ENCODE measurements around the gene DNAJC13. TPM values are rescaled to one million over a fixed set of nuclear protein-coding genes. Genes with fewer than 3 reads are reported as not detected.

DNAJC13 gene
- total RNA-seq, 2 donors from 2014 or later = 39.4 to 40.5 TPM

GRCh38 chr3:132499071-132499470, 81.8 kb downstream of the DNAJC13 start:
- Mint-ChIP-seq H3K27me3 (ENCODE audit: insufficient read depth) (no peaks in the 10 kb centered on the region), H3K27ac (no peak overlapping the region), H3K36me3 (ENCODE audit: low read depth) (peaks cover 66% of the 10 kb centered on the region), H3K4me3 (no peak overlapping the region), H3K4me1 (no peaks in the 10 kb centered on the region), H3K9me3 (no peaks in the 10 kb centered on the region)
- Histone ChIP-seq H3K9me3 (ENCODE audit: control insufficient read depth, low read length) (no peaks in the 10 kb centered on the region), H3K36me3 (ENCODE audit: control insufficient read depth, insufficient read depth, low read length) (peaks cover 96% of the 10 kb centered on the region), H3K9ac (ENCODE audit: extremely low read depth, low read length, poor library complexity, severe bottlenecking) (no peak overlapping the region), H3K27me3 (ENCODE audit: control insufficient read depth, insufficient read depth, low read length, poor library complexity, severe bottlenecking) (no peaks in the 10 kb centered on the region), H3K27ac (ENCODE audit: low read depth, low read length) (no peak overlapping the region), H3K4me1 (ENCODE audit: control insufficient read depth, insufficient read depth, low read length) (peaks cover 2% of the 10 kb centered on the region), H3K4me3 (ENCODE audit: low read length) (no peak overlapping the region)
- WGBS, 2 experiments (ENCODE audit: insufficient coverage in 1 of 2, insufficient read length in 1 of 2) = 60 to 97% methylated on average over 1 to 3 of the region's 3 CpGs
- no peak for DNase-seq
- TF ChIP-seq CTCF (conservative IDR thresholded peaks at IDR 0.05) = no peak

- Histone ChIP-seq H3K36me3 (ENCODE audit: control insufficient read depth, insufficient read depth, low read length) (peaks cover 93% of the 10 kb centered on the region), H3K9me3 (ENCODE audit: control insufficient read depth, low read length) (no peaks in the 10 kb centered on the region), H3K9ac (ENCODE audit: extremely low read depth, low read length, poor library complexity, severe bottlenecking) (no peak overlapping the region), H3K4me1 (ENCODE audit: control insufficient read depth, insufficient read depth, low read length) (peaks cover 2% of the 10 kb centered on the region), H3K27ac (ENCODE audit: low read depth, low read length) (no peak overlapping the region), H3K27me3 (ENCODE audit: control insufficient read depth, insufficient read depth, low read length, poor library complexity, severe bottlenecking) (no peaks in the 10 kb centered on the region), H3K4me3 (ENCODE audit: low read length) (no peak overlapping the region)
- Mint-ChIP-seq H3K27me3 (ENCODE audit: insufficient read depth) (no peaks in the 10 kb centered on the region), H3K9me3 (no peaks in the 10 kb centered on the region), H3K27ac (no peak overlapping the region), H3K4me1 (peaks cover 8% of the 10 kb centered on the region), H3K36me3 (ENCODE audit: low read depth) (peaks cover 60% of the 10 kb centered on the region), H3K4me3 (no peak overlapping the region)
- no peak for DNase-seq
- WGBS, 2 experiments (ENCODE audit: insufficient coverage in 1 of 2, insufficient read length in 1 of 2) = 100% methylated on average over 1 of the region's 1 CpG
- no peak for TF ChIP-seq CTCF (conservative IDR thresholded peaks at IDR 0.05)
Measured at GRCh38 chr3:132503559-132503958, 86.3 kb downstream of the DNAJC13 start.

GRCh38 chr3:132504375-132504933, 87.2 kb downstream of the DNAJC13 start:
- peaks cover 8% of the 10 kb centered on the region for H3K4me1 Mint-ChIP-seq
- no peak for TF ChIP-seq CTCF (conservative IDR thresholded peaks at IDR 0.05)
- peaks cover 64% of the 10 kb centered on the region for H3K36me3 Mint-ChIP-seq (ENCODE audit: low read depth)
- H3K27me3 Mint-ChIP-seq (ENCODE audit: insufficient read depth) = no peaks in the 10 kb centered on the region
- H3K9me3 Mint-ChIP-seq = no peaks in the 10 kb centered on the region
- H3K27me3 ChIP-seq (ENCODE audit: control insufficient read depth, insufficient read depth, low read length, poor library complexity, severe bottlenecking) = no peaks in the 10 kb centered on the region
- H3K4me1 ChIP-seq (ENCODE audit: control insufficient read depth, insufficient read depth, low read length) = no peaks in the 10 kb centered on the region
- H3K27ac ChIP-seq (ENCODE audit: low read depth, low read length) = no peak overlapping the region
- H3K4me3 ChIP-seq (ENCODE audit: low read length) = no peak overlapping the region
- H3K4me3 Mint-ChIP-seq = no peak overlapping the region
- no peak overlapping the region for H3K27ac Mint-ChIP-seq
- DNase-seq = no peak
- H3K9ac ChIP-seq (ENCODE audit: extremely low read depth, low read length, poor library complexity, severe bottlenecking) = no peak overlapping the region
- H3K36me3 ChIP-seq (ENCODE audit: control insufficient read depth, insufficient read depth, low read length) = peaks cover 93% of the 10 kb centered on the region
- H3K9me3 ChIP-seq (ENCODE audit: control insufficient read depth, low read length) = no peaks in the 10 kb centered on the region

Measured in endodermal cell (in vitro differentiated cells).